ENCODE measurements around the gene TCEAL3. TPM values are rescaled to one million over a fixed set of nuclear protein-coding genes. Genes with fewer than 3 reads are reported as not detected.

Gene TCEAL3
- total and polyA plus RNA-seq, 8 donors = 7.0 to 40.2 (median 8.1) TPM

Other genes starting within 250 kb of the TCEAL3 start
- gene BEX3, start 231.4 kb upstream of the TCEAL3 start, total RNA-seq = 10 to 100 TPM; 30.2 to 55.3 (median 39.0) TPM
- 100 to 1,000 TPM in 1 of 2 donors, 10 to 100 TPM in 1; 40.7 to 184 TPM for gene BEX3, start 231.4 kb upstream of the TCEAL3 start, polyA plus RNA-seq
- under 1 TPM in 5 of 6 donors, not detected in 1; 0.06 to 0.19 (median 0.12) TPM for gene RAB40A, start 88.5 kb upstream of the TCEAL3 start, total RNA-seq
- under 1 TPM; 0.08 to 0.12 TPM for gene RAB40A, start 88.5 kb upstream of the TCEAL3 start, polyA plus RNA-seq
- gene TCEAL4, start 22.4 kb upstream of the TCEAL3 start, total RNA-seq = 10 to 100 TPM; 16.7 to 31.4 (median 24.7) TPM
- gene TCEAL4, start 22.4 kb upstream of the TCEAL3 start, polyA plus RNA-seq = 100 to 1,000 TPM in 1 of 2 donors, 10 to 100 TPM in 1; 99.7 to 132 TPM
- 10 to 100 TPM in 2 of 6 donors, 1 to 10 TPM in 4; 5.9 to 14.1 (median 8.8) TPM for gene TCEAL1, start 21.0 kb downstream of the TCEAL3 start, total RNA-seq
- 10 to 100 TPM; 14.9 to 31.9 TPM for gene TCEAL1, start 21.0 kb downstream of the TCEAL3 start, polyA plus RNA-seq
- 100 to 1,000 TPM in 4 of 6 donors, 10 to 100 TPM in 2; 83.2 to 152 (median 125) TPM for gene MORF4L2, start 78.7 kb downstream of the TCEAL3 start, total RNA-seq
- 100 to 1,000 TPM; 108 to 191 TPM for gene MORF4L2, start 78.7 kb downstream of the TCEAL3 start, polyA plus RNA-seq
- not detected for gene TMEM31, start 102.9 kb downstream of the TCEAL3 start, total RNA-seq
- gene TMEM31, start 102.9 kb downstream of the TCEAL3 start, polyA plus RNA-seq = under 1 TPM in 1 of 2 donors, not detected in 1; 0.35 TPM
- gene PLP1, start 168.9 kb downstream of the TCEAL3 start, total RNA-seq = 1 to 10 TPM in 1 of 6 donors, under 1 TPM in 5; 0.32 to 1.7 (median 0.60) TPM
- gene PLP1, start 168.9 kb downstream of the TCEAL3 start, polyA plus RNA-seq = 1 to 10 TPM in 1 of 2 donors, under 1 TPM in 1; 0.30 to 2.6 TPM
- 1 to 10 TPM in 1 of 6 donors, under 1 TPM in 5; 0.38 to 1.1 (median 0.80) TPM for gene RAB9B, start 224.3 kb downstream of the TCEAL3 start, total RNA-seq
- 1 to 10 TPM in 1 of 2 donors, under 1 TPM in 1; 0.49 to 2.3 TPM for gene RAB9B, start 224.3 kb downstream of the TCEAL3 start, polyA plus RNA-seq

Measured in pancreas (tissue), 8 donors.